ENCODE data around the gene MPL.
"Not testable (repeated sequence)": the region's sequence is repeated elsewhere in the genome, so short reads cannot be mapped to it uniquely, and the experiment has no call there.

Gene MPL

DNA sequence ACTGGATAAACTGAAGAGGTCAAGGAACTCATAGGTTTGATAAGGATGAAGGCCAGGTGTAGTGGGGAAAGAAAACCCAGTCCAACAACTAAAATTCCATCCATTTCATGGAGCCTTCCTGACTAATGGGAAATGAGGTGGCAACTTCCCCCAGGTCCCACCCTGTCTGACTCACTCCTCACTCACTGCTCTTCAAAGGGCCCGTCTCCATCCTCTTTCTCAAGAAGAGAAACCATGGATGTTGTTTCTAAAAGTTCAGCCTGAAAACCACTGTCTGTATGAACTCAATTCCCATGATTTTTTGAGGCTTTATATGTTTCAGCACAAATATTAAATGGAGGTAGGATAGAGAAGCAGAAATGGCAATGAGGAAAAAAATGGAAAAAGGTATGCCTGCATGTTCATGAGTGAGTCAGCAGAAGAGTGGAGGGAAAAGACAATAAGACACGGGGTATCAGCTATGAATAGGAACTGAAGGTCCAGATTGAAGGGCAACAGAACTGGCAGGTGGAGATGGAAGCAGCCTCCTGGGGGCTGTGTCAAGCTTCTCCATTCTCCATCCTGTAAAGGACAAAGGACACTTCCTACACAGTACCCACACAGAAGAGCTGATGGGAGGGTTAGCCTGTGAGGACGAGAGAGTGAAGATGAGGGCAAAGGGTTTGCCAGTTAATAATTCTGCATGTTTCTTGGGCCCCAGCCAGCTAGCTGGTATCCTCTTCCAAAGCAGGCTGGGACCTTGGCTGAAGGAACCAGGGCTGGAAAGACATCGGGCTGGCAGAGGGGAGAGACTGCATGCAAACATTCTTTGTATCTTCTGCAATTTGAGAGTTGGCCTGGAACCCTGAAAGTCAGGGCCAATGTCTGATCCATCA is 35.7 kb downstream of the MPL start:
- DNase-seq (ENCODE audit: low read depth, low spot score) = no peak

DNA sequence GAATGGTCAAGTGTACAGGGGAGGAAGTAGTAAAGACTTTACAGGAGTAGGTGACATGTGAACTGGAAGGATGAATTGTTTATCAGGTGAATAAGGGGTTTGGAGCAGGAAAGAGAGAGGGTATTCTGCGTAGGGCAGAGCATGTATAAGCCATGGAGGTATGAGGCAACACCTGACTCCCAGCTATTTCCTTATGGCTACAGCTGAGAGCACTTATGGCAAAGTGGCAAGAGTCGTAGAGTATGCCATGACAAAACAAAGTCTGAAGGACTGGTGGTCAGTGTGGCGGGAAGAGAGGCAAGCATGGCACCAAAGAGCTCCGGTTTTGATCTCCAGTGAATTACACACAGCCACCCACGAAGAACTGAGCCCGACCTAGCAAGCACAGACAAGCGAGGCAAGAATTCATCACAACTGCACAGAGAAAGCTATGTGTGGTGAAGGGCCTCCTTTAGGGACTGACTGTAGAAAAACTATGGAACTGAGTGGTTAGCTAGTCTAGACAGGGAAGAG is 39.2 kb downstream of the MPL start:
- DNase-seq (ENCODE audit: low read depth, low spot score) = no peak

DNA sequence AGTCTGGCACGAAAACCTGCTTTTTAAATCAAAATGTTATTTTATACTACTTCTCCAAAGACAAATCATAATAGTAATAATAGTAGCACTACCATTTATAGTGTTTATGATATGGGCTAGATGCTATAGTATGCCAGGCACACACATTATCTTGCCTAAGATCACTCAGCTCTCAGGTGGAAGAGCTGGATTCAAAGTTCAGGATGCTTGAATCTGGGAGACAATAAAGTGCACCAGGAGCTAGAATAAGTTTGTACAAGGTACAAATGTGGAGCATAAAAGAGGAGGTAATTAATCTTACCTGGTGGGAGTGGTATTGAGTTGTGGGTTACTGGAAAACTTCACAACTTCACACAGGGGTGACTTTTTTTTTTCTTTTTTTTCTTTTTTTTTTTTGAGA is 40.2 kb downstream of the MPL start:
- no peak for DNase-seq (ENCODE audit: low read depth, low spot score)

DNA sequence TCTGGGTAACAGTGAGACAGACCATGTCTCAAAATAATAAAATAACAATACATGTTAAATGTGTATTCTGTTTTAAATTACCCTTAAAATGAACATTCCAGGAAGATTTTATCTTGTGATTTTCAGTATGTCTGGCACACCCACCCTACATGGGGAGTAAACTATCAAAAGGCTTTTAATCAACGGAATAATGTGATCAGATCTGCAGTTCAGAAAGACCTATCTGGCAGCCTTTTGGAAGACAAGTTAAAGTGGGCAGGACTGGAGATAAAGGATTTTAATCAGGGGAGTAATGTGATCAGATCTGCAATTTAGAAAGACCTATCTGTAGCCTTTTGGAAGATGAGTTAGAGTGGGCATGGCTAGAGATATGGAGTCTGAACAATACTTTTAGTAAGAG is 41.9 kb downstream of the MPL start:
- no peak for DNase-seq (ENCODE audit: low read depth, low spot score)

DNA sequence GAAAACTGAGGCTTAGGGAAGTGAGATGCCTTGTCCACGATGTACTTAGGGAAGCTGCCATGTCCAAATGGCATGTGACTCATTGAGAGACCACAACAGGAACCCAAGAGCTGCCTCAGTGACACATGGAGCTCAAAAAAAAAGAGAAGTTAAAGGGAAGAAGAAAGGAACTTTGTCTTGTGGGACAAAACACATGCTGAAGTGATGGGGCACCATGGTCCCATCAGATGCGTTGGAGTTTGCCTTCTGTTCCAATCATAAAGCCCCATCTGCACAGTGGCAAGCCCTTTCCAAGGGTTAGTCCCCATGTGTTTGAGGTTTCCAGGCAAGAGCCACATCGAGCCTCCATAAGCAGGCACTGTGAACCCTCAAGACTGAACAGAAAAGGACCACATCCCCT is 44.0 kb downstream of the MPL start:
- DNase-seq (ENCODE audit: low read depth, low spot score) = no peak

DNA sequence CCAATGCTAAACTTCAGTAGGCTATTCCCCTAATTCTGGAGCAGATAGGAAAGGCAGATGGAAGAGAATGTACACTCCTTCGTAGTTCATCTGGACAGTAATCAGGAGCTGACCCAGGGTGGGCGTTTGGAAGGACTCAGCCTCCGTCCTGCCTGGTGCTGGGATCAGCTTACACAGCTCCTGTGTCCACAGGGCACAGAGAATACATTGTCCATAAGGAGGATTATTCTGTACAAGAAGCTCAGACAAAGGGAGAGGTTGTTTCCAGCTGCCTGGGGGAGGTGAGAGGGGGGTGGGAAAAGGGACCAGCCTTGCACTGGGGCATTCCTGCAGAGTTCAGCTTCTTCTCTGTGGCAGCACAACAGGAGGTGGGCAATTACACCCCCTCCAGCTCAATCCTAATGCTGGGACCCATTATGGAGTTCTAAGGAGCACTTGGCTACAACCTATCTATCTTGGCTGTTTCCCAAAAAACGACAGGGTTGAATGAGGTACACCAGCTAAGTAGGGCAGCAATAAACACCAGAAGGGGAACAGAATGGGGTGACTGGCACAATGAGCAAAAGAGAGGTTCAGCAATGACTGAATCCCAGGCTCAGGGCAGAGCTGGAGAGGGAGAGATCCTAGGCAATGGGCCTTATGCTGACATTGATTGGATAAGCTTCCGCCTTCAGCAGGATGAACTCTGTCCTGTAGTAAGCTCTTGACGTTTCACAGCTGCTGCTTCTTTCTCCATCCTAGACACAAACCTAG is 44.6 kb downstream of the MPL start:
- DNase-seq (ENCODE audit: low read depth, low spot score) = no peak

DNA sequence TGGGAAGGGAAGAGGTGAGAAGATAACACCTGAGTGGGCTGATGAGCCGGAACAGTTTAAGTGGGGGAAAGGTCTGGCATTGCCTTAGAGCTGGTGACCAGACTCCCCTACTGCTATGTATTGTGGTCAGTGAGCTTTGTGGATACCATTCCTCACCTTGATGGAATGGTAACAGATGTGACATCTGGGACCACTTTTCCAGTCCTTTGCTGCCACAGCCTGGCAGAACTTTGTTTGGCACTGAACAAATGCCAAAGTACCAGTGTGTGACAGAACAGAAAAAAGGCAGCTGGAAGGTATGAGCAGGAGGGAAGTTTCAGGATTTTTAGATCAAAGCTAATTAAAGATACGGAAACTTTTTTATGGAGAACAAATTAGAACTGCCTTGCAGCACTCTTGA is 45.8 kb downstream of the MPL start:
- no peak for DNase-seq (ENCODE audit: low read depth, low spot score)

DNA sequence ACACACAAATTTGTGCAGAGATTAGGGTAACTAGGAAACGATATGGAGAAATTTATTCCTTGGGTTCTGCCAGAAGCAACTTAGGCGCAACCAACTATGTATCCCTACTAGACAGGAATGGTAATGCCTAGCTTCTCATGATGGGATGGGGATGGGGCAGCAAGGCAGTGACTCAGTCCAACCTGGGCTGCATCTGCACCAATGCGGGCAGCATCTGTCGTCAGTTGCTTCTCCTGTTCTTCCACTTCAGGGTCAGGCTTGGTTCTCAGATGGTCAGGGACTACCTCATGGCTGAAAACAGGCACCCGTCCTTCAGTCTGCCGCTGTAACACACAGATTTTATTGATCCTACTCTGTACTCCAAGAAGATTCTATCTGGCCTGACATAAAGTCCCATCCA is 49.1 kb downstream of the MPL start:
- DNase-seq (ENCODE audit: low read depth, low spot score) = no peak

DNA sequence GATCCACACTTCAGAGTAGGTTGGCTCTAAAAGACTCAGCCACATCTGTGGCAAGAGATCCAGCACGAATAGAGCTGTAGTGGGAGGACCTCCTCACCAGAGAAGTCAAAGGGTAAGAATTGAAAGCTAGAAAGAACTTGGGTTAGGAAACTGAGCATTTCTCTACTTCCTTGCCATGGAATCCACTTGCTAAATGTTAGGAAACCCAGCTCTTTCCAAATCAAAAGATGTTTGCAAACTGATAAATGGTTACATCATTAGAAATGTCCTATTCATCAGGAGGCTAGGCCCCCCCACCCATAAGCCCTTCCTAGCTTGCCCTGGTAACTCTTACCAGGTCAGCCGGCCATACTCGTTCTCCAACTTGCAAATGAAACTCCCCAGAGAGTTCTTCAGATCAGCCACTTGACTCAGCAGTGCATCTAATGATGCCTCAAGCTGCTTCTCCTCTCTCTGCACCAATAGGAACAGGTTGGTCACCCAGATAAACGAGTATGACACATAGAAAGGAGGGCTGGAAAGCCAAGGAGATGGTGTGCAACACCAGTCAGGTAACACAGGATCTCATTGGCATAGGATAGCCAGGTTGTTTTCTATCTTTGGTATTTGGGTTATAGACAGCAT is 50.5 kb downstream of the MPL start:
- DNase-seq (ENCODE audit: low read depth, low spot score) = no peak

DNA sequence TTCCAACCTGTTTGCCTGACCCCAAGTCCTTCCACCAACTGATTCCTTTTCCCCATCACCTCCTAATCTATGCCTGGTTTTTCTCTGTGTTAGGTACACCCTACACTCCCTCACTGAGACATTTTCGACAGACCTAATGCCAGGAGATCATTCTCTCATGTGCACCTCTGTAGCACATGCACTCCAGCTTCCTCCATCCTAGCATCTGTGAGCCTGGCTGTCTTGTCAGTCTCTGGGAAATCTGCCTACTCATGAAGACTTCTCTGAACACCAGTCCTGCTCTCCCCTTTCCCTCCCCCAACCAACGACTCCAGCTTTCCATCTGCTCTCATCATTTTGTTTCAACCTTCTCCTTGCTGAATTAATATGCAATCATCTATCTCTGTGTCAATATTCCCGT is 51.0 kb downstream of the MPL start:
- no peak for DNase-seq (ENCODE audit: low read depth, low spot score)

DNA sequence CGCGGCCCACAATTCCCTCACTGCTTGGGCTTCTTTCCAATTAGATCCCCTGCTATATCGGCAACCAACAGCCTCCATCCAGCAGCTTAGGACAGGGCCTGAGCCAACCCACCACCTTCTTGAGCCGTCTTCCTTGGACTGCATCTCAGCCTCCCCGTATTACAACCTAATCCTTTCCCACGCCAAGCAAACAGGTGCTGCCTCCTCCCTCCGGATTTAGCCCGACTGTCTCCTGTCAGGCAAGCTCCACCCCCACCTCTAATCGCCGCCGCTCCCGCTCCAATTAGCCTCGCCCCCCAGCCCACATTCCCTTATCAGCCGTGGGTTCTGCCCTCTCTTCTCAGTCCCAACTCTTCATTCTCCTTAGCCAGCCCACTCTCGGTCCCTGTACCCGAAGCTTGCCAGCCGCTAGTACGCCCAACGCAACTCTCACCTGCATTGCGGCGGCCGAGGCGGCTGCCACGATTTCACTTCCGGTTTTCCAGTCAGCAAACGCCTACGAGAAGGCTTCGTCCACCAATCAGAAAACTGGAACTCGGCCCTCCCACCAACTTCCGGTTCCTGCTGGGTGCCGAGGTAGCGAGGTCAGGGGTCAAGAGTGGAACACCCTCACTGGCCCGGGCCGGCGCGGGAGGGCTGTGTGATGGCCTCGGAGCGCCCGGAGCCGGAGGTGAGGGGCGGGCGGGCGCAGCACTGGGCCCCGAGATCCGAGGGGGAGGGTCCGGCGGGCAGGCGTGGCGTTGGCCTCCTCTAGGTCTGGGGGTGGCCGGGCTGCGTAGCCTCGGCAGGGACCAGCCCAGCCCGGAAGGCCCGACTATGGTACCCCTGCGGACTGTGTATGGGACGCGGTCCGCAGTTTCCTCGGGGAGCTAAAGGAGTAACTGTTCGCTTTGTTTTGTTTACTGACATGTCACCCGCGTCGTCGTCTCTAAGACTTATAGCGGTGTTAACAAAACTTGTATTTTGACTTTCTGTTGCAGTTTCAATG is 52.0 kb downstream of the MPL start, which contains the start of the genes MED8 and SZT2:
Gene MED8 (minus strand): TSS at position 475 of the 988 bp plus-strand sequence. CDS start 36 bp downstream, at position 439.
Gene SZT2 (plus strand): TSS at position 574 of the 988 bp plus-strand sequence. CDS start 70 bp downstream, at position 644.
- peak; percentile 84 for DNase-seq (ENCODE audit: low read depth, low spot score)

DNA sequence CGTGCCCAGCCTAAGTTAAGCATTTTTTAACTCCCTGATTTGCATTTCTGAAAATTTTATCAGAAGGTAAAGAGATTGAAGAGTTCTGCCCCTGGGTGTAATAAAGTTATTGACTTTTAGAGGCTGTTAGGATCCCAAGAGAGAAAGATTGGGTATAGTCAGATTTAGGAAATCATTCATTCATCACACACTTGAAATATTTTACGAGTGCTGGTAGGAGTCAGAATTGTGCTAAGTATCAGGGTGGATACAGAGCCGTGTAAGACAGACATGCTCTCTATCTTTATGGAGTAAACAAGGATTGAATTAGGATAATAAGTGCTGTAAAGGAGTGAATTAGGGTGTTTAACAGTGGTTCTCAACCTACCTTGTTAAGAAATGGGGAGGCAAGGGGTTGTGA is 55.1 kb downstream of the MPL start:
- no peak for DNase-seq (ENCODE audit: low read depth, low spot score)

DNA sequence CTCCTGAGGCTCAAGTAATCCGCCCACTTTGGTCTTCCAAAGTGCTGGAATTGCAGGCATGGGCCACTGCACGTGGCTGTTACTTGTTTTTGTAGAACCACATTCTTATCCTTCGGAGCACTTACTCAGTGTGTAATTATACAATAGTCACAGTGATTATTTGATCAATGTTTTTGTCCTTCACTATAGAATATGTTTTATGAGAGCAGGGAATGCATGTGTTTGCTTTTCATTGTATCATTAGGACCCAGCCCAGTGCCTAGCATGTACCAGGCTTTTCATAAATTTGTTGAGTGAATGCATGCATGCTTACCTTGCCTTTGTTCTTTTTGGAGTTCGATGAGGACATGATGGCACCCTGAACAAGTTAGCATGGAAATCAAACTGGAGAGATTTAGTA is 57.9 kb downstream of the MPL start:
- DNase-seq (ENCODE audit: low read depth, low spot score) = no peak

DNA sequence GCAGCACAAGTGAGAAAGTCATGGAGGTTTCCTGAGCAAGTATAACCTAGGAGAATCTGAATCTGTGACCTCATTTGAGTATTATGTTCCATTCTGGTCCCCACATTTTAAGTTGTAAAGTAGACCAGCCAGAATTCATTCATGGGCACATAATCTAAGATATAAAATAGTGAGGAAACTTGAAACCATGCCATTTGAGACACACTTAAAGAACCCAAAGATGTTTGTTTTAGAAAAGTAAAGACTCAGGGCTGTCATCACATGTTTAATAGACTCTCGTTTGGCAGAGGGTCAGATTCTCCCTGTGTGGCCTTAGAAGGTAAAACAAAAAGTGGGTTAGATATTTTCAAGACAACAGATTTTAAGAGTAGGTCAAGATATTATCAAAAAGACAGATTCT is 58.4 kb downstream of the MPL start:
- DNase-seq (ENCODE audit: low read depth, low spot score) = no peak

DNA sequence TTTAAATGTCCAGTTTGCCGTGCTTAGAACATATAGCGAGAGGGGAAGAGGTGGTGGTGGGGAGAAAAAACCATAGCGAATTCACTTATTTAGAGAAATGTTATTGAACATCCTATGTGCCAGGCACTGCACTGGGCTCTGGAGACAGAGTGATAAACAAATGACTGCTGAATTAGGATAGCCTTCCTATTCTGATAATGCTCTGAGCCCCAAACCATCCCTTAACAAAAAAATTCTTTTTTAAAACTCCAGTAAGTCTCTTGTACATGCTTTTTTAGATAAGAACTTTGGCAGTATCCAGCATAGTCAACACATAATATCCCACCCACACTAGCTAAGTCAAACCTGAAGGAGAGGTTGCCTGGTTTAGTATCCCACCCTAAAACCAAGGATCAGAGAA is 60.6 kb downstream of the MPL start:
- DNase-seq (ENCODE audit: low read depth, low spot score) = no peak

DNA sequence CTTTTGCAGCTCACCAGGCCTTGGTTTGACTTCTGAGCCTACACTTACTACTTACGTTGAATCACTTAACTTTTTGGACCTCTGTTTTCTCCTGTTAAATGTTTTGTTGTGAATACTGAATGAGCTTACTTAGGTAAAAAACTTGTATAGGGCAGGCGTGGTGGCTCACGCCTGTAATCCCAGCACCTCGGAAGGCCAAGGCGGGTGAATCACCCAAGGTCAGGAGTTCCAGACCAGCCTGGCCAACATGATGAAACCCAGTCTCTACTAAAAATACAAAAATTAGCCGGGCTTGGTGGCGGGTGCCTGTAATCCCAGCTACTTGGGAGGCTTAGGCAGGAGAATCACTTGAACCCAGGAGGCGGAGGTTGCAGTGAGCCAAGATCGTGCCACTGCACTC is 62.8 kb downstream of the MPL start:
- DNase-seq (ENCODE audit: low read depth, low spot score) = not testable (repeated sequence)

DNA sequence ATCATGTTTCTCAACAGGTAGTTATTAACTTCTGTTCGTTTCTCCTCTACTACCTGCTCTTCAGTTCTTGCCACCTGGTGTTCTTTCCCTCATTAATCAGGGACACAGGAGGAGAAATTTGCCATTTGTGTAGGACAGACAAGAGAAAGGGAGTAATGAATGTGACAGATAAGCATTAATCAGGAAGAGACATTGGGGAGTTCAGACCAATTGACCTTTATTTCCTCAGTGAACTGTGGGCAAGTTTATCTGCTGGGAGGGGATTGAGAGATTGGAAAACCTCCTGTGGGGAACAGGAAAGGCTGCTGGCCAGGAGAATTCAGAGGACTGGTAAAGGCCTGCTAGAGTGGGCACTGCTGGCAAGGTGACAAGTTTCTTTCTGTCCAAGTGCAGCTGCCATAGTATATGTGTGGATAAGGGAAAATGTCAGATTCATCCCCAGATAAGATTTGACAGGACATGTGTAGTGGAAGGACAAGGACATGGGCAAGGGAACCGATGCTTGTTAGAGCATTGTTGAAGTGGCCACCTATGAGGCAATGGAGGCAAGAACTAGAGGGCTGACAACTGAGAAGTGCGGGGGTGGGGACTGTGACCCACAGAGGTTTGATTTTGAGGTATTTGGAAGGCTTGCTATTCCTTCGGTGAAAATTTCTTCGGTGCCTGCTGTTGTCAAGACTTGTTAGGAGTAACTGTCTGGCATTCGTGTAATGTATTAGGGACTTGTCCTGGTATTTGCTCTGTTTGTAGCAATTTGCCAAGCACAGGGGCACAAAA is 64.7 kb downstream of the MPL start:
- DNase-seq (ENCODE audit: low read depth, low spot score) = no peak

All from activated naive CD8-positive, alpha-beta T cell treated with anti-CD3 and anti-CD28 coated beads, Interleukin-2, amount 50 U/mL, for 16 hours (primary cell).